H9 (cell line): Measurements from ENCODE around the gene RAB40B. TPM values are rescaled to one million over a fixed set of nuclear protein-coding genes. Genes with fewer than 3 reads are reported as not detected.

Source experiments
- DNase-seq: peaks from one replicate; pipeline ENCODE4 v3.0.0-alpha.2; 2017
- H2AFZ ChIP-seq: one replicate; pipeline ENCODE4 v1.6.1; 2013; ENCODE audit warnings: mild to moderate bottlenecking, low read length, control low read depth, moderate library complexity
- H2AK5ac ChIP-seq: 2 replicates; pipeline ENCODE4 v1.6.1; 2013; ENCODE audit warnings: low read length, control low read depth, mixed read lengths; ENCODE audit not compliant: insufficient read length
- H2BK120ac ChIP-seq: one replicate; pipeline ENCODE4 v1.6.1; 2013; ENCODE audit warnings: low read depth, mild to moderate bottlenecking, low read length, control low read depth, inconsistent platforms; ENCODE audit not compliant: poor library complexity, severe bottlenecking
- H2BK12ac ChIP-seq: 2 replicates; pipeline ENCODE4 v1.6.1; 2013; ENCODE audit warnings: low read length, control low read depth, mixed read lengths, low read depth; ENCODE audit not compliant: insufficient read length
- H2BK15ac ChIP-seq: 2 replicates; pipeline ENCODE4 v1.6.1; 2013; ENCODE audit warnings: low read depth, low read length, control low read depth
- H2BK20ac ChIP-seq: one replicate; pipeline ENCODE4 v1.6.1; 2013; ENCODE audit warnings: low read depth, mild to moderate bottlenecking, low read length, control low read depth, inconsistent platforms; ENCODE audit not compliant: poor library complexity, severe bottlenecking
- H2BK5ac ChIP-seq: 2 replicates; pipeline ENCODE4 v1.6.1; 2013; ENCODE audit warnings: low read length, control low read depth, mixed read lengths; ENCODE audit not compliant: insufficient read length
- H3K14ac ChIP-seq: 2 replicates; pipeline ENCODE4 v1.6.1; 2013; ENCODE audit warnings: low read length, control low read depth; ENCODE audit not compliant: insufficient read depth
- H3K18ac ChIP-seq: 2 replicates; pipeline ENCODE4 v1.6.1; 2013; ENCODE audit warnings: low read depth, mild to moderate bottlenecking, mixed read lengths, low read length, control low read depth; ENCODE audit not compliant: insufficient read length
- H3K23ac ChIP-seq: 2 replicates; pipeline ENCODE4 v1.6.1; 2013; ENCODE audit warnings: low read length, control low read depth, mixed read lengths, low read depth; ENCODE audit not compliant: insufficient read length
- H3K23me2 ChIP-seq: 2 replicates; pipeline ENCODE4 v1.6.1; 2013; ENCODE audit warnings: low read depth, mild to moderate bottlenecking, mixed read lengths, low read length, control low read depth; ENCODE audit not compliant: insufficient read length, poor library complexity, severe bottlenecking
- H3K27ac ChIP-seq: 2 replicates; pipeline ENCODE4 v1.5.1; 2013; ENCODE audit warnings: low read length, control low read depth, mixed read lengths, low read depth; ENCODE audit not compliant: insufficient read length
- H3K27me3 ChIP-seq: 2 replicates; pipeline ENCODE4 v1.6.1; 2013; ENCODE audit warnings: low read length, control low read depth, inconsistent platforms; ENCODE audit not compliant: insufficient read depth
- H3K4ac ChIP-seq: 2 replicates; pipeline ENCODE4 v1.6.1; 2013; ENCODE audit warnings: low read depth, mild to moderate bottlenecking, control low read depth, inconsistent platforms, low read length, moderate library complexity
- H3K4me1 ChIP-seq: 2 replicates; pipeline ENCODE4 v1.6.1; 2013; ENCODE audit warnings: low read length, control low read depth, inconsistent platforms; ENCODE audit not compliant: insufficient read depth
- H3K4me2 ChIP-seq: 2 replicates; pipeline ENCODE4 v1.6.1; 2013; ENCODE audit warnings: low read length, control low read depth, mixed read lengths; ENCODE audit not compliant: insufficient read length, insufficient read depth
- H3K56ac ChIP-seq: 2 replicates; pipeline ENCODE4 v1.6.1; 2013; ENCODE audit warnings: low read depth, mild to moderate bottlenecking, mixed read lengths, low read length, control low read depth; ENCODE audit not compliant: insufficient read length
- H3K79me1 ChIP-seq: 2 replicates; pipeline ENCODE4 v1.6.1; 2013; ENCODE audit warnings: low read depth, mild to moderate bottlenecking, moderate library complexity, low read length, control low read depth, inconsistent platforms; ENCODE audit not compliant: insufficient read depth, poor library complexity, severe bottlenecking
- H3K79me2 ChIP-seq: 2 replicates; pipeline ENCODE4 v1.6.1; 2013; ENCODE audit warnings: low read length, control low read depth, inconsistent platforms; ENCODE audit not compliant: insufficient read depth
- H3K9ac ChIP-seq: 2 replicates; pipeline ENCODE4 v1.6.1; 2013; ENCODE audit warnings: low read length, control low read depth, mixed read lengths; ENCODE audit not compliant: insufficient read length; ENCODE audit errors: extremely low read depth
- H3K9me3 ChIP-seq: one replicate; pipeline ENCODE4 v1.6.1; 2013; ENCODE audit warnings: low read depth, low read length, inconsistent platforms; ENCODE audit not compliant: control insufficient read depth
- H3T11ph ChIP-seq: one replicate; pipeline ENCODE4 v1.6.1; 2013; ENCODE audit warnings: mild to moderate bottlenecking, low read length, control low read depth, inconsistent platforms
- H4K20me1 ChIP-seq: one replicate; pipeline ENCODE4 v1.6.1; 2013; ENCODE audit not compliant: control insufficient read depth, insufficient read length, insufficient read depth
- H4K5ac ChIP-seq: 2 replicates; pipeline ENCODE4 v1.6.1; 2013; ENCODE audit warnings: low read depth, mild to moderate bottlenecking, mixed read lengths, low read length, control low read depth; ENCODE audit not compliant: insufficient read length
- H4K8ac ChIP-seq: replicated peaks from 2 replicates; pipeline ENCODE4 v1.6.1; 2013; ENCODE audit warnings: low read length, control low read depth, mixed read lengths, low read depth; ENCODE audit not compliant: insufficient read length
- H4K91ac ChIP-seq: 2 replicates; pipeline ENCODE4 v1.6.1; 2013; ENCODE audit warnings: low read depth, mild to moderate bottlenecking, moderate library complexity, mixed read lengths, low read length, control low read depth; ENCODE audit not compliant: insufficient read length
- H3K27ac Mint-ChIP-seq, 3 experiments: 2 replicates in 2 of 3; 3 replicates in 1 of 3; pipeline ENCODE4 v1.8.0; 2020 to 2021; ENCODE audit warnings: mixed read lengths in 3 of 3, mild to moderate bottlenecking in 1 of 3, moderate library complexity in 1 of 3
- H3K27me3 Mint-ChIP-seq: 2 replicates; pipeline ENCODE4 v1.8.0; 2021; ENCODE audit warnings: low read depth, mild to moderate bottlenecking, moderate library complexity, mixed read lengths
- H3K36me3 Mint-ChIP-seq, 3 experiments: 2 replicates in 2 of 3; 3 replicates in 1 of 3; pipeline ENCODE4 v1.8.0; 2020 to 2021; ENCODE audit warnings: low read depth in 3 of 3, mixed read lengths in 3 of 3; ENCODE audit not compliant: insufficient read depth in 1 of 3
- H3K4me1 Mint-ChIP-seq, 2 experiments: 2 replicates each; pipeline ENCODE4 v1.8.0; 2020; ENCODE audit warnings: mixed read lengths in 2 of 2
- H3K4me3 Mint-ChIP-seq, 2 experiments: 2 replicates in 1 of 2; 3 replicates in 1 of 2; pipeline ENCODE4 v1.8.0; 2020 to 2021; ENCODE audit warnings: mild to moderate bottlenecking in 2 of 2, mixed read lengths in 2 of 2, moderate library complexity in 1 of 2
- H3K9me3 Mint-ChIP-seq, 2 experiments: 2 replicates in 1 of 2; 3 replicates in 1 of 2; pipeline ENCODE4 v1.8.0; 2020; ENCODE audit warnings: mild to moderate bottlenecking in 2 of 2, mixed read lengths in 2 of 2, moderate library complexity in 1 of 2
- CTCF ChIP-seq: fragments of 200-600 bp; sonication (generic); conservative IDR thresholded peaks from 3 replicates; pipeline ENCODE4 v1.8.0; 2021; ENCODE audit warnings: antibody characterized with exemption, mild to moderate bottlenecking
- WGBS: extraction: QIAGEN DNeasy Blood & Tissue Kit; methylation state at CpG from one replicate; pipeline ENCODE4 v1.1.7; 2013; ENCODE audit warnings: missing lambda C conversion rate, low lambda C conversion rate, mixed read lengths; ENCODE audit not compliant: insufficient read length; ENCODE audit errors: extremely low coverage; 5-methylcytosine and 5-hydroxymethylcytosine counted together
- total RNA-seq: library from RNA; stranded (reverse); gene quantifications from 2 replicates; pipeline ENCODE4 v1.2.1, GENCODE V29; 2021

RAB40B gene
- total RNA-seq, 1 experiment from 2014 or later: 3.5 TPM

GRCh38 chr17:82642022-82642421 lies 56.5 kb downstream of the RAB40B start:
- no peaks in the 10 kb centered on the region for H3K9me3 ChIP-seq
- H4K8ac ChIP-seq: no peak overlapping the region
- Mint-ChIP-seq H3K36me3 (peaks cover 28 to 60% (median 58%) of the 10 kb centered on the region in 3 experiments; a peak in 6 of 7 replicates), H3K27ac (no peak overlapping the region), H3K4me3 (no peak overlapping the region), H3K27me3 (no peaks in the 10 kb centered on the region), H3K9me3 (no peaks in the 10 kb centered on the region), H3K4me1 (peaks cover 5 to 19% of the 10 kb centered on the region in 2 experiments)
- no peak overlapping the region for H2BK5ac ChIP-seq
- peaks cover 20% of the 10 kb centered on the region for H3K79me1 ChIP-seq
- H3K56ac ChIP-seq: no peak overlapping the region
- H3T11ph ChIP-seq: no peak overlapping the region
- no peaks in the 10 kb centered on the region for H3K27me3 ChIP-seq
- no peak overlapping the region for H3K9ac ChIP-seq
- no peak overlapping the region for H3K14ac ChIP-seq
- no peak overlapping the region for H3K18ac ChIP-seq
- WGBS: no CpG with 5 or more reads among the region's 14 CpGs
- H4K20me1 ChIP-seq: no peaks in the 10 kb centered on the region
- no peak overlapping the region for H2BK120ac ChIP-seq
- DNase-seq: no peak
- no peak overlapping the region for H2BK20ac ChIP-seq
- H3K4me2 ChIP-seq: no peak overlapping the region
- no peak overlapping the region for H2BK12ac ChIP-seq
- no peak overlapping the region for H2BK15ac ChIP-seq
- H4K5ac ChIP-seq: no peak overlapping the region
- H3K23ac ChIP-seq: no peak overlapping the region
- no peak overlapping the region for H2AK5ac ChIP-seq
- H3K27ac ChIP-seq: no peak overlapping the region
- no peak overlapping the region for H3K4ac ChIP-seq
- TF ChIP-seq CTCF: no peak
- no peak overlapping the region for H2AFZ ChIP-seq
- H3K4me1 ChIP-seq: no peaks in the 10 kb centered on the region; the same call in 1 of the 2 replicates
- no peak overlapping the region for H4K91ac ChIP-seq
- no peaks in the 10 kb centered on the region for H3K23me2 ChIP-seq
- peaks cover 32% of the 10 kb centered on the region for H3K79me2 ChIP-seq
